GM10248 (cell line): Measurements from ENCODE around the gene TEAD1.

Experiments
- CTCF ChIA-PET: fragments of 300-600 bp; sonication (Branson Sonifier 250); formaldehyde crosslinking; extraction: SDS; loops from one replicate; lab custom pipeline; 2021; ENCODE audit warnings: antibody characterized with exemption; lab: Yijun Ruan, JAX
- POLR2A ChIA-PET: fragments of 350-650 bp; sonication (Branson Sonifier 250); formaldehyde crosslinking; extraction: SDS; loops from one replicate; lab custom pipeline; 2020; ENCODE audit warnings: antibody characterized with exemption; lab: Yijun Ruan, JAX
- DNase-seq: peaks from one replicate; pipeline ENCODE4 v3.0.0; 2012; ENCODE audit errors: extremely low spot score
- TF ChIP-seq, protein P1 (sequence below): IDR thresholded peaks from 2 replicates; pipeline ENCODE4 v1.5.1; 2012; ENCODE audit warnings: mild to moderate bottlenecking, low read depth; ENCODE audit errors: extremely low read depth, missing control alignments, control extremely low read depth

The TEAD1 gene

DNA sequence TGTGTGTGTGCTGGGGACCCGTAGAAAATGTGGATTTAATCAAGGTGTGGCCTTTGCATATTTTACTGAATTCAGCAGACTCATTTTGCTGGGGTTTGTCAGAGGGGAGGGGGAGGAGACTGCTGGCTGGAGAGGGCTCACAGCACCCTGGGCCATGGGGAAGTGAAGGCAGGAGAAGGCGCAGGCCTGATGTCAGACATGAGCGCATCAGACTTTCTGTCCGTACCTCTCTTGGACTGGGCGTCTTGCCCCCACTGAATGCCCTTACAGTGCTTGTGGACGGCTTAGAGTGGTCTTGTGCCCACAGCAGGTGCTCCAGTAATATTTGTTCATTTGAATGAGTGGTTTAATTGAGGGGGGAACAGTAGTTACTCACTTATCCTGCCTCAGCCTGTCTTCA lies 75.2 kb downstream of the TEAD1 start:
- POLR2A ChIA-PET = no interaction called here
- DNase-seq = no peak
- TF ChIP-seq, protein P1, sequence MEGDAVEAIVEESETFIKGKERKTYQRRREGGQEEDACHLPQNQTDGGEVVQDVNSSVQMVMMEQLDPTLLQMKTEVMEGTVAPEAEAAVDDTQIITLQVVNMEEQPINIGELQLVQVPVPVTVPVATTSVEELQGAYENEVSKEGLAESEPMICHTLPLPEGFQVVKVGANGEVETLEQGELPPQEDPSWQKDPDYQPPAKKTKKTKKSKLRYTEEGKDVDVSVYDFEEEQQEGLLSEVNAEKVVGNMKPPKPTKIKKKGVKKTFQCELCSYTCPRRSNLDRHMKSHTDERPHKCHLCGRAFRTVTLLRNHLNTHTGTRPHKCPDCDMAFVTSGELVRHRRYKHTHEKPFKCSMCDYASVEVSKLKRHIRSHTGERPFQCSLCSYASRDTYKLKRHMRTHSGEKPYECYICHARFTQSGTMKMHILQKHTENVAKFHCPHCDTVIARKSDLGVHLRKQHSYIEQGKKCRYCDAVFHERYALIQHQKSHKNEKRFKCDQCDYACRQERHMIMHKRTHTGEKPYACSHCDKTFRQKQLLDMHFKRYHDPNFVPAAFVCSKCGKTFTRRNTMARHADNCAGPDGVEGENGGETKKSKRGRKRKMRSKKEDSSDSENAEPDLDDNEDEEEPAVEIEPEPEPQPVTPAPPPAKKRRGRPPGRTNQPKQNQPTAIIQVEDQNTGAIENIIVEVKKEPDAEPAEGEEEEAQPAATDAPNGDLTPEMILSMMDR = no peak
- CTCF ChIA-PET = no interaction called here

DNA sequence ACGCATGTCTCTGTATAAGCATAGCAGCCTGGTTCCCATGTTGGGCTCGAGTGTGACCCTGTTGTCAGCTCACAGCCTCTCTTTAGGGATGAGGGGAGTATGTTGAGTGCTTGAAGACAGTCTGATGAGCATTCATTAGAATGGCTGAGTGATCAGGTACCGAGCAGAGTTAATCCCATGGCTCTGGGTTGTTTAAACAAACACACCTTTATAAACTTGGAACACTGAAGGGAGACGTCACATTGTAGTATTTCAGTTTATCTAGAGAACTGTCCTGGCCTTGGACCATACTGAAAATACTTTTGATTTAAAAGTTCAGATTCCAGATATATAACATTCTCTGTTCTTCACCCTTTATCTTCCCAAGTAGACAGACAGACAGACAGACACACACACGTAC lies 76.0 kb downstream of the TEAD1 start:
- TF ChIP-seq, protein P1 = no peak
- ChIA-PET CTCF (no interaction called here), POLR2A (no interaction called here)
- DNase-seq = no peak

DNA sequence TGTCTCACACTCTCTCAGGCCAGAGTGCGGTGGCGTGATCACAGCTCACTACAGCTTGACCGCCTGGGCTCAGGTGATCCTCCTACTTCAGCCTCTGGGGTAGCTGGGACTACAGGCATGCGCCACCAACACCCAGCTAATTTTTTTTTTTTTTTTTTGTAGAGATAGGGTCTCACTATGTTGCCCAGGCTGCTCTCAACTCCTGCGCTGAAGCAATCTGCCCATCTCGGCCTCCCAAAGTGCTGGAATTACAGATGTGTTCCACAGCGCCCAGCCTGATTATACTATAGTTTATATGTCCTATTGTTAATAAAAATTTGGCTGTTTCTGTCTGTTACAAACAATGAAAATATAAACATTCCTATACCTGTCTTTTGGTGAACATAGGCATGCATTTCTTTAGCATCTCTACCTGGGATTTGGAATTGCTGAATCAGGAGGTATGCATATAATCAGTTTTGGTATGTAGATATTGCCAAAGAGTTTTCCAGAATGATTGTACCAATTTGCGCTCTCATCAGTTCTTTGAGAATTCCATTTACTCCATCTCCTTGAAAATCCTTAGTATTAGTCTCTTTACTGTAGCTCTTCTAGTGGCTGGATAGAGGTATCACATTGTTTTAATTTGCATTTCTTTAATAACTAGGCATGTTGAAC lies 78.8 kb downstream of the TEAD1 start:
- ChIA-PET CTCF (no interaction called here), POLR2A (interaction anchor here (0.6 kb wide), 1 partner anchor 23 kb away, joined by 4 read pairs; no protein-coding TSS in a partner anchor)
- TF ChIP-seq, protein P1 = no peak
- DNase-seq = no peak

DNA sequence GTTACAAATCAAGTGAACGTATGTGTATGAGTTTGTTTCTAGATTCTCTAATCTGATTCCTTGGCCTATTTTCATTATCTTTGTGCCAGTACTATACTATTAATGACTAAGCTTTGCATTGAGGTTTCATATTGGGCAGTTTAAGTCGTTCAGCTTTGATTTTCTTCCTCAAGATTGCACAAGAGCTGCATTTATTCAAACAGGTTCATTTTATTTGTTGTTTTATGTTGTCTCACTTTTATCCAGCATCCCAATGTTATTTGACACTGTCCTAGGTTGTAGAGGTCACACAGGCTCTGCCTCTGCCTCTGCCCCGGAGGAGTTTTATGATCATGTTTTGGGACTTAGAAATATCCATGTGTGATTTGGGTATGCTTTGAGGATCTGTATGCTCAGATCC lies 79.8 kb downstream of the TEAD1 start:
- ChIA-PET POLR2A (no interaction called here), CTCF (no interaction called here)
- no peak for DNase-seq
- TF ChIP-seq, protein P1 = no peak

DNA sequence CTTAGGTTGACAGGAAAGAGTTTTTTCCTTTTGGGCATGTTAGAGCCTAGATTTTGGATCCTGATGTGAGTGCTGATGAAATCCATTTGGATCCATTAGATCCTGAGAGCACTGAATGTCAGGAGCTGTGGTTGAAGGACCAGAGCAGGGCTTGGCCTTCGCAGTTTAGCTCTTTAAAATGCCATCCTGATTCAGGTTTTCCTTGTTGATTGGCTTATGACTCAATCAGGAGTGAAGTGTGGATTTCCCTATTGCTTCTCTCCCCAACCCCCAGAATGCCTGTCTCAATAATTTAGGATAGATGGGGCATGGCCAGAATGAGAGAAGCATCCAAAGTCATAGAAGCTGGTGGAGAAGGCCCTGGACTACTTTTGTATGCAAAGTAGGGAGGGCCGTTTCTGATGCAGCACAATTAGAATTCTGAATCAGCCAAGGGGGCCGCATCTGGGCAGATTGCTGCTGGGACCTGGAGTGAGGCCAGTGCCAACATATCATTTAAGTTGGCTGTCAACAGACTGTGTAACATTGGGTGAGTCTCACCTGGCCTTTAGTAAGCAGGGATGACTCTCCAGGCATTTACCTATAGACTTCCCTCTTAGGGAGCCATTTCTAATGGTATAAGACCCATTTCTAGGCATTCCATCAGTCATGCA lies 80.5 kb downstream of the TEAD1 start:
- CTCF ChIA-PET = interaction anchor here (1.2 to 1.3 kb wide), 2 partner anchors 10 to 11 kb away, joined by 3 to 4 read pairs; no protein-coding TSS in a partner anchor
- POLR2A ChIA-PET = no interaction called here
- TF ChIP-seq, protein P1 = no peak
- no peak for DNase-seq

DNA sequence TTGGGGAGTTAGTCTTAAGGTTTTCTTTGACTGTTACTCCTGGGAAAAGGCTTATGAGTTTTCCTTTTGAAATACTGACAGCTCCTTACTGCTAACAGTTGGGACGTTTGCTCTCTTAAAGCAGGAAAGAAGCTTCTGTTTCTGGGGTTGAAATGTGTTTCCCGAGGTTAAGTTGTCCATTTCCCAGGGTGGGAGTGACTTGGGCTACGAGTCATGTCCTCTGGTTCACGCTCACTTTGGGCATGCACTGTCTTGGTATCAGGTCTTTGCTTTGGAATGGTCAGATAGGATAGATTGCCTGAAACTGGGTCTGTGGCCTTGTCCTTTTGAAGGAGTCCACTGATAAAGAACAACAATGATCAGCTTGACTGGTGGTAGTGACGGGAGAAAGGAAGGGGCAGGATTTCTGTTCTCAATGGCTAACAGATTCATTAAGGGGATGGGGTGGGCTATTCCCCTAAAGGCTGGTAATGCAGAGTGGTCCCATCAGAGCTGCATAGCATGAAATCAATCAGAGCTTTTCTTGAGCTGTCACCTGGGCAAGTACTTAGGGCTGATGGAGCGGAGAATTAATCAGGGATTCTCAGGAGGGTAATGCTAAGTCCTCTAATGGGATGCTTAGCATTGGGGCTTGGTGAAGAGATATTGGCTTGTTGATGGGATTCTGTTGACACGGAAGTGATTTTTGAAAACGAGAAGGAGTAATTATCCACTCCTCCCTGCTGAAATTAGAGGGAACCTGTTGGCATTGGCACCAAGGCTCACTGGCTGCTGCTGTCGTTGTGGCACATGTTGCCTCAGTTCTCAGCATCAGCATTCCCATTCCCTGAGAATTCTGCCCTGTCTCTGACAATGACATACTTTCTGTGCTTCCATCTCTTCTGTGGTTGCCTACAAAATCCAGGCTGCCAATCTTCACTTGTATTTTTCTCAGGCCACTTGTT lies 81.6 kb downstream of the TEAD1 start:
- no peak for DNase-seq
- POLR2A ChIA-PET = no interaction called here
- CTCF ChIA-PET = interaction anchor here (1.2 to 1.3 kb wide), 2 partner anchors 10 to 11 kb away, joined by 3 to 4 read pairs; no protein-coding TSS in a partner anchor
- TF ChIP-seq, protein P1 = no peak
